CD4-positive, alpha-beta T cell (primary cell): Measurements from ENCODE around the gene SLC66A3. TPM values are rescaled to one million over a fixed set of nuclear protein-coding genes. Genes with fewer than 3 reads are reported as not detected.

Source experiments
- ATAC-seq: fragments of 200-7000 bp; cut with Tn5 transposase; one replicate; pipeline ENCODE4 v1.10.0; 2022; ENCODE audit warnings: mild to moderate bottlenecking; ENCODE audit not compliant: poor library complexity
- CTCF ChIA-PET: fragments of 350-600 bp; sonication (Branson Sonifier 250); formaldehyde crosslinking; loops from one replicate; lab custom pipeline; 2021; ENCODE audit warnings: antibody characterized with exemption, inconsistent platforms; lab: Charles Lee
- POLR2A ChIA-PET: fragments of 350-600 bp; sonication (Branson Sonifier 250); formaldehyde crosslinking; loops from one replicate; lab custom pipeline; 2021; ENCODE audit warnings: antibody characterized with exemption, inconsistent platforms; lab: Charles Lee
- DNase-seq, 14 experiments: peaks; one replicate each; pipeline ENCODE4 v3.0.0-alpha.2; 2013 to 2020; ENCODE audit warnings: mixed read lengths in 2 of 14
- H3K27ac ChIP-seq, 2 donors: one replicate each; pipeline versions ENCODE4 v1.5.1 to v1.7.0; 2013; ENCODE audit warnings: low read length in 2 of 2, low read depth in 1 of 2, mild to moderate bottlenecking in 1 of 2
- H3K27me3 ChIP-seq, 2 experiments: 1 replicate in 1 of 2; 2 replicates in 1 of 2; pipeline versions ENCODE4 v1.6.1 to v1.7.0; 2013; ENCODE audit warnings: low read length in 2 of 2, control low read depth in 1 of 2, mild to moderate bottlenecking in 1 of 2, moderate library complexity in 1 of 2; ENCODE audit not compliant: insufficient read depth in 2 of 2, control insufficient read depth in 1 of 2
- H3K36me3 ChIP-seq: one replicate; pipeline ENCODE4 v1.6.1; 2013; ENCODE audit warnings: low read length, control low read depth; ENCODE audit not compliant: insufficient read depth
- H3K4me1 ChIP-seq: one replicate; pipeline ENCODE4 v1.6.1; 2013; ENCODE audit warnings: low read length, control low read depth; ENCODE audit not compliant: insufficient read depth
- H3K4me3 ChIP-seq: one replicate; pipeline ENCODE4 v1.5.1; 2013; ENCODE audit warnings: mild to moderate bottlenecking, low read length, moderate library complexity
- H3K9me3 ChIP-seq, 2 experiments: 1 replicate in 1 of 2; 2 replicates in 1 of 2; pipeline versions ENCODE4 v1.6.1 to v1.7.0; 2013; ENCODE audit warnings: low read length in 2 of 2, mild to moderate bottlenecking in 2 of 2, control low read depth in 1 of 2, moderate library complexity in 1 of 2; ENCODE audit not compliant: control insufficient read depth in 1 of 2, insufficient read depth in 1 of 2
- H3K27ac Mint-ChIP-seq: one replicate; pipeline ENCODE4 v1.8.0; 2020; ENCODE audit warnings: mixed read lengths
- H3K27me3 Mint-ChIP-seq: one replicate; pipeline ENCODE4 v1.8.0; 2021; ENCODE audit warnings: mixed read lengths
- H3K36me3 Mint-ChIP-seq: one replicate; pipeline ENCODE4 v1.8.0; 2021; ENCODE audit warnings: low read depth, mixed read lengths
- H3K4me1 Mint-ChIP-seq: one replicate; pipeline ENCODE4 v1.8.0; 2021; ENCODE audit warnings: low read depth, mixed read lengths
- H3K4me3 Mint-ChIP-seq: one replicate; pipeline ENCODE4 v1.8.0; 2020; ENCODE audit warnings: mild to moderate bottlenecking, mixed read lengths
- H3K9me3 Mint-ChIP-seq: one replicate; pipeline ENCODE4 v1.8.0; 2020; ENCODE audit warnings: mixed read lengths
- CTCF ChIP-seq: fragments of 200-600 bp; IDR thresholded peaks from one replicate; pipeline ENCODE4 v1.8.0; 2022; ENCODE audit warnings: antibody characterized with exemption, mild to moderate bottlenecking
- intact Hi-C, 2 experiments: fragments of 100-400 bp; cut with DNase I in 1 of 2; cut with micrococcal nuclease in 1 of 2; formaldehyde crosslinking; loops; one replicate each; pipeline versions ENCODE4 v1.15.1 to v1.9.0; 2023 to 2025; cut with DNase I, micrococcal nuclease
- polyA plus RNA-seq, 2 donors: library from polyadenylated mRNA; unstranded; fragments of 120-200 nt; gene quantifications; one replicate each; pipeline ENCODE4 v1.2.1, GENCODE V29; 2013
- total RNA-seq, 174 experiments: library from RNA in 2 of 174; stranded (reverse) in 2 of 174; gene quantifications; one replicate each; pipeline ENCODE4 v1.2.3 and lab custom pipeline; 2021 to 2026

SLC66A3 gene
- 1 to 10 TPM; 6.9 to 7.3 TPM for total RNA-seq
- 34.0 TPM for polyA plus RNA-seq (2013, experiment 1 of 2)
- polyA plus RNA-seq (2013, experiment 2 of 2), result 33.1 TPM
- total RNA-seq (lab: John Stamatoyannopoulos, UW), result 3.8 to 46.9 (median 18.0) reads per million in 172 experiments

- Histone ChIP-seq H3K36me3 (no peaks in the 10 kb centered on the region), H3K9me3 (no peaks in the 10 kb centered on the region), H3K4me1 (peaks cover 37% of the 10 kb centered on the region), H3K27ac (peak within 1 kb of the TSS; percentile 74 to 78), H3K27me3 (no peaks in the 10 kb centered on the region), H3K4me3 (peak within 1 kb of the TSS; percentile 74)
- H3K36me3 Mint-ChIP-seq, result no peaks in the 10 kb centered on the region
- peak within 1 kb of the TSS; percentile 90 for H3K27ac Mint-ChIP-seq
- H3K4me3 Mint-ChIP-seq, result peak within 1 kb of the TSS; percentile 92
- H3K9me3 Mint-ChIP-seq, result no peaks in the 10 kb centered on the region
- intact Hi-C loops, result loop anchor here (1.0 to 10.0 kb wide), 6 partner anchors 23 to 619 kb away; partner anchors contain the start of genes LPIN1 (in 1 of the 2), NOL10 (in 1 of the 2) and ROCK2 (in 1 of the 2)
- peaks cover 29% of the 10 kb centered on the region for H3K4me1 Mint-ChIP-seq
- TF ChIP-seq CTCF, result peak; percentile 8
- H3K27me3 Mint-ChIP-seq, result no peaks in the 10 kb centered on the region
- ChIA-PET POLR2A (interaction anchor here (0.6 to 3.5 kb wide), 14 partner anchors 11 to 1562 kb away, joined by 3 to 64 read pairs (median 3); partner anchors contain the start of genes E2F6, PDIA6 and ROCK2), CTCF (interaction anchor here (1.1 to 1.5 kb wide), 4 partner anchors 23 to 323 kb away, joined by 3 to 7 read pairs (median 6); a partner anchor contains a TSS)
- peak in 4 of 14 experiments; percentile 66 to 95 (median 86) for DNase-seq
- peak; percentile 77 for ATAC-seq
These were observed at the start of gene SLC66A3 for GRCh38 chr2:11155381-11156035. Gene SLC66A3 (plus strand): TSS chr2:11155467. CDS start chr2:11155547, 80 bp downstream.

GRCh38 chr2:11109002-11109401 lies 46.3 kb upstream of the SLC66A3 start:
- H3K27ac ChIP-seq, result no peak overlapping the region
- H3K4me1 Mint-ChIP-seq, result peaks cover 23% of the 10 kb centered on the region
- no peaks in the 10 kb centered on the region for H3K9me3 Mint-ChIP-seq
- H3K36me3 Mint-ChIP-seq, result no peaks in the 10 kb centered on the region
- H3K27ac Mint-ChIP-seq, result no peak overlapping the region
- ChIA-PET POLR2A (no interaction called here), CTCF (no interaction called here)
- H3K27me3 Mint-ChIP-seq, result no peaks in the 10 kb centered on the region
- no peak overlapping the region for H3K4me3 Mint-ChIP-seq
- H3K36me3 ChIP-seq, result no peaks in the 10 kb centered on the region
- no peak for ATAC-seq
- no peak for DNase-seq
- H3K27me3 ChIP-seq, result no peaks in the 10 kb centered on the region
- H3K4me1 ChIP-seq, result peaks cover 32% of the 10 kb centered on the region
- TF ChIP-seq CTCF, result no peak
- peaks cover 0 to 5% of the 10 kb centered on the region in 2 experiments for H3K9me3 ChIP-seq
- no peak overlapping the region for H3K4me3 ChIP-seq
- intact Hi-C loops, result no loop called here

DNA sequence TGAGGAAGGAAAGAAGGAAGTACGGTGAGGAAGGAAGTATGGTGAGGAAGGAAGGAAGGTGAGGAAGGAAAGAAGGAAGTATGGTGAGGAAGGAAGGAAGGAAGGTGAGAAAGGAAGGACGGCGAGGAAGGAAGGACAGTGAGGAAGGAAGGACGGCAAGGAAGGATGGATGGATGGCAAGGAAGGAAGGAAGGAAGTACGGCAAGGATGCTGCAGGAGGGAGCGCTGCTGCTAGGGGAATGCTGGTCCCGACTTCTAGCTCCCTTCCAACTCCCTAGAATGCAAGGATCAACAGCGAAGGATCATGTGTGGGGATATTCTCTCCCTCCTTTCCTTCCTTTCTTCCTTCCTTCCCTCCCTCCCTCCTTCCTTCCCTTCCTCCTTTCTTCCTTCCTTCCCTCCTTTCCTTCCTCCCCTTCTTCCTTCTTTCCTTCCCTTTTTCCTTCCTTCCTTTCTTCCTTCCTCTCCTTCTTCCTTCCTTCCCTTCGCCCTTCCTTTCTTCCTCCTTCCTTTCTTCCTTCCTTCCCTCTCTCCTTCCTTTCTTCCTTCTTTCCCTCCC lies 42.3 kb upstream of the SLC66A3 start:
- intact Hi-C loops, result no loop called here
- Histone ChIP-seq H3K4me1 (no peaks in the 10 kb centered on the region), H3K4me3 (no peak overlapping the region), H3K36me3 (no peaks in the 10 kb centered on the region), H3K27ac (no peak overlapping the region), H3K27me3 (no peaks in the 10 kb centered on the region), H3K9me3 (peaks cover 0 to 5% of the 10 kb centered on the region in 2 experiments)
- Mint-ChIP-seq H3K36me3 (no peaks in the 10 kb centered on the region), H3K4me3 (no peak overlapping the region), H3K27me3 (no peaks in the 10 kb centered on the region), H3K9me3 (no peaks in the 10 kb centered on the region), H3K27ac (no peak overlapping the region), H3K4me1 (no peaks in the 10 kb centered on the region)
- CTCF ChIA-PET, result no interaction called here
- POLR2A ChIA-PET, result interaction anchor here (0.5 kb wide), 1 partner anchor 9 kb away, joined by 3 read pairs; no protein-coding TSS in a partner anchor
- DNase-seq, result no peak
- no peak for TF ChIP-seq CTCF
- ATAC-seq, result no peak
